H9 (cell line): ENCODE results near the gene ARVCF. TPM values are rescaled to one million over a fixed set of nuclear protein-coding genes. Genes with fewer than 3 reads are reported as not detected.

Experiments used
- DNase-seq: peaks from one replicate; pipeline ENCODE4 v3.0.0-alpha.2; 2017
- H2AFZ ChIP-seq: one replicate; pipeline ENCODE4 v1.6.1; 2013; ENCODE audit warnings: mild to moderate bottlenecking, low read length, control low read depth, moderate library complexity
- H2AK5ac ChIP-seq: 2 replicates; pipeline ENCODE4 v1.6.1; 2013; ENCODE audit warnings: low read length, control low read depth, mixed read lengths; ENCODE audit not compliant: insufficient read length
- H2BK120ac ChIP-seq: one replicate; pipeline ENCODE4 v1.6.1; 2013; ENCODE audit warnings: low read depth, mild to moderate bottlenecking, low read length, control low read depth, inconsistent platforms; ENCODE audit not compliant: poor library complexity, severe bottlenecking
- H2BK12ac ChIP-seq: 2 replicates; pipeline ENCODE4 v1.6.1; 2013; ENCODE audit warnings: low read length, control low read depth, mixed read lengths, low read depth; ENCODE audit not compliant: insufficient read length
- H2BK15ac ChIP-seq: 2 replicates; pipeline ENCODE4 v1.6.1; 2013; ENCODE audit warnings: low read depth, low read length, control low read depth
- H2BK20ac ChIP-seq: one replicate; pipeline ENCODE4 v1.6.1; 2013; ENCODE audit warnings: low read depth, mild to moderate bottlenecking, low read length, control low read depth, inconsistent platforms; ENCODE audit not compliant: poor library complexity, severe bottlenecking
- H2BK5ac ChIP-seq: 2 replicates; pipeline ENCODE4 v1.6.1; 2013; ENCODE audit warnings: low read length, control low read depth, mixed read lengths; ENCODE audit not compliant: insufficient read length
- H3K14ac ChIP-seq: 2 replicates; pipeline ENCODE4 v1.6.1; 2013; ENCODE audit warnings: low read length, control low read depth; ENCODE audit not compliant: insufficient read depth
- H3K18ac ChIP-seq: 2 replicates; pipeline ENCODE4 v1.6.1; 2013; ENCODE audit warnings: low read depth, mild to moderate bottlenecking, mixed read lengths, low read length, control low read depth; ENCODE audit not compliant: insufficient read length
- H3K23ac ChIP-seq: 2 replicates; pipeline ENCODE4 v1.6.1; 2013; ENCODE audit warnings: low read length, control low read depth, mixed read lengths, low read depth; ENCODE audit not compliant: insufficient read length
- H3K23me2 ChIP-seq: 2 replicates; pipeline ENCODE4 v1.6.1; 2013; ENCODE audit warnings: low read depth, mild to moderate bottlenecking, mixed read lengths, low read length, control low read depth; ENCODE audit not compliant: insufficient read length, poor library complexity, severe bottlenecking
- H3K27ac ChIP-seq: 2 replicates; pipeline ENCODE4 v1.5.1; 2013; ENCODE audit warnings: low read length, control low read depth, mixed read lengths, low read depth; ENCODE audit not compliant: insufficient read length
- H3K27me3 ChIP-seq: 2 replicates; pipeline ENCODE4 v1.6.1; 2013; ENCODE audit warnings: low read length, control low read depth, inconsistent platforms; ENCODE audit not compliant: insufficient read depth
- H3K4ac ChIP-seq: 2 replicates; pipeline ENCODE4 v1.6.1; 2013; ENCODE audit warnings: low read depth, mild to moderate bottlenecking, control low read depth, inconsistent platforms, low read length, moderate library complexity
- H3K4me1 ChIP-seq: 2 replicates; pipeline ENCODE4 v1.6.1; 2013; ENCODE audit warnings: low read length, control low read depth, inconsistent platforms; ENCODE audit not compliant: insufficient read depth
- H3K4me2 ChIP-seq: 2 replicates; pipeline ENCODE4 v1.6.1; 2013; ENCODE audit warnings: low read length, control low read depth, mixed read lengths; ENCODE audit not compliant: insufficient read length, insufficient read depth
- H3K56ac ChIP-seq: 2 replicates; pipeline ENCODE4 v1.6.1; 2013; ENCODE audit warnings: low read depth, mild to moderate bottlenecking, mixed read lengths, low read length, control low read depth; ENCODE audit not compliant: insufficient read length
- H3K79me1 ChIP-seq: 2 replicates; pipeline ENCODE4 v1.6.1; 2013; ENCODE audit warnings: low read depth, mild to moderate bottlenecking, moderate library complexity, low read length, control low read depth, inconsistent platforms; ENCODE audit not compliant: insufficient read depth, poor library complexity, severe bottlenecking
- H3K79me2 ChIP-seq: 2 replicates; pipeline ENCODE4 v1.6.1; 2013; ENCODE audit warnings: low read length, control low read depth, inconsistent platforms; ENCODE audit not compliant: insufficient read depth
- H3K9ac ChIP-seq: 2 replicates; pipeline ENCODE4 v1.6.1; 2013; ENCODE audit warnings: low read length, control low read depth, mixed read lengths; ENCODE audit not compliant: insufficient read length; ENCODE audit errors: extremely low read depth
- H3K9me3 ChIP-seq: one replicate; pipeline ENCODE4 v1.6.1; 2013; ENCODE audit warnings: low read depth, low read length, inconsistent platforms; ENCODE audit not compliant: control insufficient read depth
- H3T11ph ChIP-seq: one replicate; pipeline ENCODE4 v1.6.1; 2013; ENCODE audit warnings: mild to moderate bottlenecking, low read length, control low read depth, inconsistent platforms
- H4K20me1 ChIP-seq: one replicate; pipeline ENCODE4 v1.6.1; 2013; ENCODE audit not compliant: control insufficient read depth, insufficient read length, insufficient read depth
- H4K5ac ChIP-seq: 2 replicates; pipeline ENCODE4 v1.6.1; 2013; ENCODE audit warnings: low read depth, mild to moderate bottlenecking, mixed read lengths, low read length, control low read depth; ENCODE audit not compliant: insufficient read length
- H4K8ac ChIP-seq: replicated peaks from 2 replicates; pipeline ENCODE4 v1.6.1; 2013; ENCODE audit warnings: low read length, control low read depth, mixed read lengths, low read depth; ENCODE audit not compliant: insufficient read length
- H4K91ac ChIP-seq: 2 replicates; pipeline ENCODE4 v1.6.1; 2013; ENCODE audit warnings: low read depth, mild to moderate bottlenecking, moderate library complexity, mixed read lengths, low read length, control low read depth; ENCODE audit not compliant: insufficient read length
- H3K27ac Mint-ChIP-seq, 3 experiments: 2 replicates in 2 of 3; 3 replicates in 1 of 3; pipeline ENCODE4 v1.8.0; 2020 to 2021; ENCODE audit warnings: mixed read lengths in 3 of 3, mild to moderate bottlenecking in 1 of 3, moderate library complexity in 1 of 3
- H3K27me3 Mint-ChIP-seq: 2 replicates; pipeline ENCODE4 v1.8.0; 2021; ENCODE audit warnings: low read depth, mild to moderate bottlenecking, moderate library complexity, mixed read lengths
- H3K36me3 Mint-ChIP-seq, 3 experiments: 2 replicates in 2 of 3; 3 replicates in 1 of 3; pipeline ENCODE4 v1.8.0; 2020 to 2021; ENCODE audit warnings: low read depth in 3 of 3, mixed read lengths in 3 of 3; ENCODE audit not compliant: insufficient read depth in 1 of 3
- H3K4me1 Mint-ChIP-seq, 2 experiments: 2 replicates each; pipeline ENCODE4 v1.8.0; 2020; ENCODE audit warnings: mixed read lengths in 2 of 2
- H3K4me3 Mint-ChIP-seq, 2 experiments: 2 replicates in 1 of 2; 3 replicates in 1 of 2; pipeline ENCODE4 v1.8.0; 2020 to 2021; ENCODE audit warnings: mild to moderate bottlenecking in 2 of 2, mixed read lengths in 2 of 2, moderate library complexity in 1 of 2
- H3K9me3 Mint-ChIP-seq, 2 experiments: 2 replicates in 1 of 2; 3 replicates in 1 of 2; pipeline ENCODE4 v1.8.0; 2020; ENCODE audit warnings: mild to moderate bottlenecking in 2 of 2, mixed read lengths in 2 of 2, moderate library complexity in 1 of 2
- WGBS: extraction: QIAGEN DNeasy Blood & Tissue Kit; methylation state at CpG from one replicate; pipeline ENCODE4 v1.1.7; 2013; ENCODE audit warnings: missing lambda C conversion rate, low lambda C conversion rate, mixed read lengths; ENCODE audit not compliant: insufficient read length; ENCODE audit errors: extremely low coverage; 5-methylcytosine and 5-hydroxymethylcytosine counted together
- total RNA-seq: library from RNA; stranded (reverse); gene quantifications from 2 replicates; pipeline ENCODE4 v1.2.1, GENCODE V29; 2021
- TF ChIP-seq, protein P1 (sequence below): fragments of 200-600 bp; sonication (generic); conservative IDR thresholded peaks from 3 replicates; pipeline ENCODE4 v1.8.0; 2021; ENCODE audit warnings: antibody characterized with exemption, mild to moderate bottlenecking

ARVCF gene
- total RNA-seq, 1 experiment from 2014 or later, result 40.7 TPM

DNA sequence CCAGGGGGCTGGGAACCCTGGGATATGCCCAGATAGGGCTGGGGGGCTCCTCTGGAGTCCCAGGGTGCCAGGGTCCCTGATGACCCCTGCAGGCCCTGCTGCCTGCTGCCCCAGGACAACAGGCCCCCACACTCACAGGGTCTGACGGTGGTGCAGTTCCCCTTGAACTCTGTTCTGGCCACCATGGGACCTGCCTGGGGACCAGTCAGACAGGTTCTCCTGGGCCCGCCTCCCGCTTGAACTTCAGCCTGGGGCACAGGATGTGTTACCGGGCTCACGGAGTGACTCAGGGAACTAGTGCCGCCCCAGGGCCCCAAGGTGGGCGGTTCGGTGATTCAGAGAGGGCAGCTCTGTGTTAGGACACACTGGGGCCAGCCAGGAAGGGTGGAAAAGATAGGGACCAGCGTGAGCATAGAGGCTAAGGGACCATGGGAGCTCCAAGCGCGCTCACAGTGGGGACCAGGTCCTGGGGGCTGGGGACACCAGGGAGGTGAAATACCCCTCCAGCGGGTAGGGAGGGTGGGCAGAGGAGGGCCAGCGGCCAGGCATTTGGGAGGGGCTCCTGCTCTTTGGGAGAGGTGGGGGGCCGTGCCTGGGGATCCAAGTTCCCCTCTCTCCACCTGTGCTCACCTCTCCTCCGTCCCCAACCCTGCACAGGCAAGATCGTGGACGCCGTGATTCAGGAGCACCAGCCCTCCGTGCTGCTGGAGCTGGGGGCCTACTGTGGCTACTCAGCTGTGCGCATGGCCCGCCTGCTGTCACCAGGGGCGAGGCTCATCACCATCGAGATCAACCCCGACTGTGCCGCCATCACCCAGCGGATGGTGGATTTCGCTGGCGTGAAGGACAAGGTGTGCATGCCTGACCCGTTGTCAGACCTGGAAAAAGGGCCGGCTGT, 53.5 kb downstream of the ARVCF start:
- Mint-ChIP-seq H3K4me1 (peaks cover 25 to 35% of the 10 kb centered on the region in 2 experiments), H3K36me3 (peaks cover 0 to 24% (median 15%) of the 10 kb centered on the region in 3 experiments; a peak in 3 of 7 replicates), H3K4me3 (peak overlapping the region in 1 of 2 experiments; percentile 70; a peak in 3 of 5 replicates), H3K9me3 (no peaks in the 10 kb centered on the region), H3K27me3 (no peaks in the 10 kb centered on the region; the same call in 1 of the 2 replicates), H3K27ac (peak overlapping the region in 1 of 3 experiments; percentile 92; a peak in 3 of 7 replicates)
- H3K79me1 ChIP-seq, result no peaks in the 10 kb centered on the region
- no peak overlapping the region for H4K8ac ChIP-seq
- H2AFZ ChIP-seq, result no peak overlapping the region
- no peak overlapping the region for H2BK12ac ChIP-seq
- H3K14ac ChIP-seq, result no peak overlapping the region
- no peaks in the 10 kb centered on the region for H3K27me3 ChIP-seq
- no peak overlapping the region for H2BK15ac ChIP-seq
- no peak overlapping the region for H2BK120ac ChIP-seq
- no peaks in the 10 kb centered on the region for H4K20me1 ChIP-seq
- H2BK5ac ChIP-seq, result no peak overlapping the region
- no peak overlapping the region for H4K5ac ChIP-seq
- no peaks in the 10 kb centered on the region for H3K79me2 ChIP-seq
- no peak overlapping the region for H3K4ac ChIP-seq
- H3K56ac ChIP-seq, result no peak overlapping the region
- H3K9ac ChIP-seq, result no peak overlapping the region
- TF ChIP-seq, protein P1, sequence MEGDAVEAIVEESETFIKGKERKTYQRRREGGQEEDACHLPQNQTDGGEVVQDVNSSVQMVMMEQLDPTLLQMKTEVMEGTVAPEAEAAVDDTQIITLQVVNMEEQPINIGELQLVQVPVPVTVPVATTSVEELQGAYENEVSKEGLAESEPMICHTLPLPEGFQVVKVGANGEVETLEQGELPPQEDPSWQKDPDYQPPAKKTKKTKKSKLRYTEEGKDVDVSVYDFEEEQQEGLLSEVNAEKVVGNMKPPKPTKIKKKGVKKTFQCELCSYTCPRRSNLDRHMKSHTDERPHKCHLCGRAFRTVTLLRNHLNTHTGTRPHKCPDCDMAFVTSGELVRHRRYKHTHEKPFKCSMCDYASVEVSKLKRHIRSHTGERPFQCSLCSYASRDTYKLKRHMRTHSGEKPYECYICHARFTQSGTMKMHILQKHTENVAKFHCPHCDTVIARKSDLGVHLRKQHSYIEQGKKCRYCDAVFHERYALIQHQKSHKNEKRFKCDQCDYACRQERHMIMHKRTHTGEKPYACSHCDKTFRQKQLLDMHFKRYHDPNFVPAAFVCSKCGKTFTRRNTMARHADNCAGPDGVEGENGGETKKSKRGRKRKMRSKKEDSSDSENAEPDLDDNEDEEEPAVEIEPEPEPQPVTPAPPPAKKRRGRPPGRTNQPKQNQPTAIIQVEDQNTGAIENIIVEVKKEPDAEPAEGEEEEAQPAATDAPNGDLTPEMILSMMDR, result no peak
- H3K4me2 ChIP-seq, result peak overlapping the region; percentile 30
- no peak overlapping the region for H3K27ac ChIP-seq
- H3T11ph ChIP-seq, result no peak overlapping the region
- no peak overlapping the region for H2AK5ac ChIP-seq
- no peak overlapping the region for H3K18ac ChIP-seq
- H3K9me3 ChIP-seq, result no peaks in the 10 kb centered on the region
- no peaks in the 10 kb centered on the region for H3K23me2 ChIP-seq
- no CpG with 5 or more reads among the region's 30 CpGs for WGBS
- no peak overlapping the region for H4K91ac ChIP-seq
- DNase-seq, result peak; percentile 92
- no peak overlapping the region for H2BK20ac ChIP-seq
- no peak overlapping the region for H3K23ac ChIP-seq
- H3K4me1 ChIP-seq, result peaks cover 2% of the 10 kb centered on the region; the same call in 1 of the 2 replicates
